NCI-H1417 treated with DMSO at 0.1 percent for 48 hours (cell line): ENCODE measurements around the gene GALNT2.

Source experiments
- DNase-seq: peaks from one replicate; lab custom pipeline; 2025; lab: John Stamatoyannopoulos, UW

The GALNT2 gene

DNA sequence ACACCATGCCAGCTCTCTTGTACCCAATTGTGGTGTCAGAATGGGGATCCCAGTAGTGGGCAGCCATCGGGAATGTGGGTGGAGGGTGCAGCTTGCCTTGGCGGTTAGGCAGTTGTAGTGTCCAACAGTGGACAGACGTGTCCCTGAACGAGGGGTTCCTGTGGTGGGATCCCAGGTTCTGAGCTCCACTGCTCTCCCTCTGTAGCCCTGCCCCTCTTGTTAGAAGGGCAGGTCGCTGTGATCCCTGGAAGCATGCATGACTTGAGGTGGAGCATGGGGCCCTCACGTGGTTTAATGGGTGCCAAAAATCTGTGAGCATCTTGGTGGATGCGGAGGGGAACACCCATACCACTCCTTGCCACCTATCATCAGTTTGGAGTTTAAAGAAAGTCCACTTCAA lies 4.3 kb downstream of the GALNT2 start:
- DNase-seq: no peak

DNA sequence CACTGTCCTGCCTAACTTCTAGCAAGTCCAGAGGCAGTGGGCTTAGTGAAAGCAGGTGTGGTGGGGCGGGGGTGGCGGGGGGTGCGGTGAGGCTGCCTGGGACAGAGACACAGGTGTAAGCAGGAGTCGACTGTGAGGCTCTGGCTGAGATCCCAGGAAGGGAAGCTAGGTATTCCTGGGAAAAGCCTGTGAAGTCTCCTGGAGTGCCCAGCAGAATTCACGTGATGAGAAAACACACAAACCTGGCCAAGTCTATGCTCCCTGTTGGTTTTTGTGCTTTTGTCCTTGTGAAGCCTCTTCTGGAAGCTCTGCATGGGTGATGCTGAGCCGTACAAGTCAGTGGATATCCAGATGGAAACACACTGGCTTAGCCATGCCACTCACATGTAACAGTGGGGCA lies 5.3 kb downstream of the GALNT2 start:
- no peak for DNase-seq

DNA sequence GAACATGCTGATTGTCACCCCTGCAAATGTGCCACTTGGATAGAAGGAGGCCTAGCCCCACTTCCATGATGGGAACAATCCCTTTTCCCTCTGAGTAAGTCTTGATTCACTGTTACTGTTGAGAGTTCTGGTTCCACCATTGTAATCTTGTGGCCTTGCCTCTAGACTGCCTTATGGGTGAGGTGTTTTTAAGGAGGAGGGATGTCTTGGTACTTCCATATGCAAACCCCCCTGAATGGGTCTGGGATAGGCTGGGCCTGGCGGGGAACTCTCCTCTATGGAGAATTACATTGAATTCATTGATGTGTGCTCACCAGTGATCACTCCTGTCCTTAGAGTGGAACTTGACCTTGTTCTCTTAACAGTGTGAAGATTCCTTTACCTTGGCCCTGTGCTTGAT lies 5.8 kb downstream of the GALNT2 start:
- no peak for DNase-seq

DNA sequence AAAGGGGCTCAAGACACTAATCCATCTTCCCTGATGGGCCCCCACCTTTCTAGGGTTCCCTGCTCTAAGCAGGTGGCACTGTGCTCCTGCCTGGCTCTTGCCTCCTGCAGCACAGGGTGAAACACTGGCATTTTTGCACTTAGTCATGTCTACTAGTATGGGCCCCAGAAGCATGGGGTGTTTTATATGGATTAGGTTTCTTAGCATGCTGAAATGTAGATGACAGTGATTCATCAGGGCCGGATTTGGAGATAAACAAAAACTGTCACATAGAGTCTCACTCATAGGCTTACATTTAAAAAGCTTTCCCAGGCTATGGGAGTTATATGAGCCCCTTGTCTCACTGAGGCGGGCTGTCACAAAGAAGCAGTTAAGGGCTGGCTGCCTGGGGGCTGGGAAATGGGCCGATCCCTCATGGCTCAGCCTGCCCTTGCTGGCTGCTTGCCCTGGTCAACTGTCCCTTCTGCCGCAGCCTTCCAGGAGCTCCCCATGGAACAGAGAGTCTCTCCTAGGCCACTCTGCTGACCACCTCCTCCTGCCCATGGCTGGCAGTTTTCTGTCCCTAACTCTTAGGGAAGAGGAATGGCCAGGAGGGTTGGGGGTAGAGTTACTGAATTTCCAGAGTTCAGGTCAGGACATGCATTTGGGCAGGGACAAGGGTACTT lies 6.5 kb downstream of the GALNT2 start:
- DNase-seq: no peak

DNA sequence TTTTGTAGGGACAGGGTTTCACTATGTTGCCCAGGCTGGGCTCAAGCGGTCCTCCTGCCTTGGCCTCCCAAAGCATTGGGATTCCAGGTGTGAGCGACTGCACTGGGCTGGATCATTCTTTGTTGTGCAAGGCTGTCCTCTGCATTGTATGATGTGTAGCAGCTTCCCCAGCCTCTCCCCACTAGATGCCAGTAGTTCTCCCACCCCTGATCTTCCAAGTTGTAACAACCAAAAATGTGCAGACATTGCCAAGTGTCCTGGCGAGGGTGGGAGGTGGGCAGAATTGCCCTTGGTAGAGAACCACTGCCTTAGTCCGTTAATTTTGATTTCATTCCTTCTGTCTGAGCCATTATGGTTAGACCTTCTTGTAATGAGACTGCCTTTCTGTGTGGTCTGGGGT lies 7.2 kb downstream of the GALNT2 start:
- DNase-seq: no peak

DNA sequence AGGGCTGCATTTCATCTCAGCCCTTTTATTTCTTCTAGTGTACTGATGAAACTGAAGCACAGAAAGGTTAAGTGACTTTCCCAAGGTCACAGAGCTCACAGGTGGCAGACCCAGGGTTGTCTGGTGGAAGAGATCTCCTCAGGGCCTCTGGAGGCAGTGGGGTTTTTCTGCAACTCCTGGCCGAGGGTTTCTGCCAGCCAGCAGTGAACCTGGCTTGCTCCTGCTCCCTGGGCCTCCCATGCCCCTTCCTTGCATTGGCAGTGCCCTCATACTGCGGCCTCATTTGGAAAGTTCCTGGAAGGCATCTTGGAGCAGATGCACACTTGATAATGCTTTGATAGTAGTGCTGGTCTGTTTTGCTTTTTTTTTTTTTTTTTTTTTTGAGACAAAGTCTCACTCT lies 7.7 kb downstream of the GALNT2 start:
- DNase-seq: no peak

DNA sequence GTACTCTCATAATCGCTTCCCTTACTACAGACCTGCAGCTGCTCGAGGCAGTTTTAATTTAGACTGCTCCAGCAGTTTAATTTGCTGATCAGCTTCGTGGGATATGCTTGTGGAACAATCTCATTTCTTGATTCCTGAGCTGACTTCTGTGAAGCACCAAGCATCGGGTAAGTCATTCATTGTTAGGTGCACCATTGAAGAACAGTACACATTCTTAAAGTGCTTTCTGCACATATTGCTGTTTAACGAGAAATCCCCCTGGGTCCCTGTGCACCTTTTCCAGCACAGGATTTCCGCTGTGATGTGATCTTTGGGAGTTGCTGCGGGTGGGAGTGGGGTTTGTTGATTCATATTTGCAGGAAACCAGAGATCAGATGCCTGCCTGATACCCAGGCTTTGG lies 9.1 kb downstream of the GALNT2 start:
- no peak for DNase-seq

DNA sequence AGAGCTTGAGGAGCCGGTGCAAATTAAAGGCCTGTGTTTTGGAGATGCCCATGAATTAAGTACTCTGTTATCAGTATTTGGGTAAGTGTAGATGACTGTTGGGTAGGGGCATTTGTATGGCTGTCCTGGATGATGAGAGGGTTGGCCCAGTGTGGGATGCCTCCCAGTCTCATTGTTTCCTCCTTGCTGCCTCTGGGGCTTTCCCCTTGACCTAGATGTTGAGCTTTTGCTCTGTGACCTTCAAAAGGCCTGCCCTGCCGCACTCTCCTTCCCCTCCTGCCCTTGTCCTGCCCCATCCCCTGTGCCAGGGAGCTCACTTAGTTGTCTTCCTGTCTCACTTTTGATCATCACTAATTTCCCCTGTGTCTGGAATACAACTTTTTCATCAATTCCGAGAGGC lies 10.0 kb downstream of the GALNT2 start:
- DNase-seq: no peak

DNA sequence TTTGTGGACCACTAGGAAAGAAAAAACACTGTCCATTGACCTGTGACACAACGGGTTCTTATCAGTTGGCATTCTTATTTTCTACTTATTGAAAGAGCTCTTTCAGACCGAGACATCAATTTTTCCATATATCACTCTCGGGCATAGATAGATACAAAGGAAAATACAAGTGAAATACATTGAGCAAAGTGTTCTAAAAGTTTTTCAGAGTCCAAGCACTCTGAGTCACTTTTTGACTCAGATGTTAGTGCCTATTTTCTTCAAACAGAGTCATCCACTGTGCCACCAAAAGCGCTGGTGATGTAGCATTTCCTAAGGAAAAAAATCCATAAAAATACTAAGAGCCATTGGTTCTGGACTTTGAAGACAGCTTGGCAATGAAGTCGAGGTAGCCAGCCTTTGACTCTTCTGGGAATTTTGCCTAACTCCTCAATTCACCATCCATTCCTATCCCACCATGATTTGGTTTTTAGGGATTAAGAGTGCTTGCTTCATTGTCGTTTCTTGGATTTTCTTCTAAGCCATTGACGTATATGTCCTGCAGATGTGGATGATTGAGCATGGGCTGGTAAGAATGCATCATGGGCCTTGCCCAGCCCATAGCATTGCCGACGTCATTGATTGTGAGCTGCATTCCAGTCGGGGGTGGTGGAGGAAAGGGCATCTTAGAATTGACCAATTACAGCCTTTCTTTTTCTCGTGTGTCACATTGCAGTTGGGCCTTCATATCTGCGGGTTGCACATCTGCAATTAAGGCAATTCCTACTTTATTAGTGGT lies 10.6 kb downstream of the GALNT2 start:
- no peak for DNase-seq

DNA sequence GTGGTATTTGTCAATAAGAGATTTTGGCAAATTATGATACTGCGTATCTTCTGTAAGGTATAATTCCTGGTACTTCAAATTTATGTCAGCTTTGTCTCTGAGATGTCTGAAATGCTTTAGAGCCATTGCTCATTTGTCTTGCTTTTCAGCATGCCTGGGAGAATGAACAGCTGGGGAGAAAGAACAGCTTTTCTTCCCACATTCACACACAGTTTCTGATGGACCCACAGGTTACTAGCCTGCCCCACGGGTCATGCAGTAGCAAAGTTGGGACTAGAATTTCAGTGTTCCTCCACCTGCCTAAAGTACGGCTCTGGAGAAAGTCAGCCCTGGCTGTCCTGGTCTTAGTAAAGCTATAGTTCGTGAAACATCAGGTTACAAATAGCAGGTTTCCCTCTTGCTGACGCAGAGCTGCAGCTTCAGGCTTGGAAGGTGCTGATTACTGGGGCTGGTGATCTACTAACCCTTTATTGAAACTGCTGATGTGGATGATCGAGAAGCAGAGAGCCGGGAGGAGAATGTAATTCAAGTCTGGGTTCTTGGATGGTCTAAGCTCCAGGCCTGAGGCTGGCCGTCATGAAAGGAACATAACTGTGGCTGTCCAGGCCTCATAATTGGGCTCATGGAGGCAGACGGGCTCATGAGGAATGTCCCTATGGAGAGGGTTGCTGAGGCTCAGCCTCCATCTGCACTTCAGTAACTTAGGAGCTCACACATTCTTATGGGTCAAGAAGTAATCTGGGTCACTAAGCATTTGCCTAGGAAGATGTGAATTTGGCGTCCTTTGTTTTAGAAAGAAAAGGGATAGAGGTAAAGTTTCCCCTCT lies 12.4 kb downstream of the GALNT2 start:
- DNase-seq: no peak

DNA sequence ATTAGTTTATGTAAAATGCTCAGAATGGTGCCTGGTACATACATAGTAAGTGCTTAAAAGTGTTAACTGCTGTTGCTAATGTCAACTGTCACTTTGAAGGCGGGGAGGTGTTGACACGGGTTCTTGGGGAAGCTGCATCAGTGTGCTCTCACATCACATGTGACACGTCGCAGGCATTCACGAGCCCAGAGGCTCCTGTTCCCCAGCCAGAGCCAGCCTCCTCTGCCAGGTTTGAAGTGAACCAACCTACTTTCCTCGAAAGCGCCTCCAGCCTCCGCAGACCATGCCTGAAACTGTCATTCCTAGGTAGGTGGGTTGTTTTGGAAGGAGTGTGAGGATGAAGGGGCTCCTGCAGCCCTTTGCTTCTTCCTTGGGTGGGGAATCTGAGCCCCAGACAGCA lies 13.8 kb downstream of the GALNT2 start:
- DNase-seq: no peak

DNA sequence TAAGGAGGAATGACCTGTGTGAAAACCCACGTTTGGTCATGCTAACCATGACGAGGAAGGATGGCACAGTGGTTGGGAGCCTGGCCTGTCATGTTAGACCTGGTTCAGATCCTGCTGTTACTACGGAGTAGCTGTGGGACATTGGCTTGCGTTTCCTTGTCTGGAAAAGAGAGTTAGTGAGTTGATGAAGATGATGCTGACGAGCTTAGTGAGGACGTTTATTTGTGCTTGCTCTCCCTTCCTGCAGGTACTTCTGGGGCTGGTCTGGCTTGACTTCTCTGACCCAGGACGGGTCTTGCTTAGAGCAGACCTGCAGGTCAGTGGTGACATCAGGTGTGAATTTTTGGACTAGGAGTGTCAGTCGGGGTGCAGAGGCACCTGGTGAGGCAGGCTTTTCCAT lies 14.7 kb downstream of the GALNT2 start:
- DNase-seq: no peak

DNA sequence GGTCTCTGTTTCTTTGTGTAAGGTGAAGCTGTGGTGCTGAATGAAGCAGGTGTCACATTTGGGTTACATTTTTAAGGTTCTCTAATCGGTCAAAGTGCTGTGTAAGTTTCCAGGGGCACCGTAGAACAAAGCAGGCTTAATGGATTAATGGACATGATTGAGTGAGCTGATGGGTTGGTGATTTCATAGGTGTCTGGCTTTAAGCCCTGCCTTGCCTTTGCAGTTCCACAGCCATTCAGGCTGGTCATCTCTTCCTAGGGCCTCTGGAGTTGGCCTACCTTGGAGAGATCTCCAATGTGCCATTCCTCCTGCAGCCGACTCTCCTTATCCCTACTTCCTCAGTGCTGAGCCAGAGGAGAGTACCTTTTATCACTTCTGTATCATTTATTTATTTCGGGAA lies 15.2 kb downstream of the GALNT2 start:
- no peak for DNase-seq

DNA sequence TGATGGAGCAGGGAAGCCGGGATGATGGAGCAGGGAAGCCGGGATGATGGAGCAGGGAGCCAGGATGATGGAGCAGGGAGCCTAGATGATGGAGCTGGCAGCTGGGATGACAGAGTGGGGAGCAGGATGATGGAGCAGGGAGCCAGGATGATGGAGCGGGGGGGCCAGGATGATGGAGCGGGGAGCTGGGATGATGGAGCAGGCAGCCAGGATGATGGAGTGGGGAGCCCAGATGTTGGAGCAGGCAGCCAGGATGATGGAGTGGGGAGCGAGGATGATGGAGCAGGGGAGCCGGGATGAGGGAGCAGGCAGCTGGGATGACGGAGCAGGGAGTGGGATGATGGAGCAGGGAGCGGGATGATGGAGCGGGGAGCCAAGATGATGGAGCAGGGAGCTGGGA lies 16.0 kb downstream of the GALNT2 start:
- no peak for DNase-seq

DNA sequence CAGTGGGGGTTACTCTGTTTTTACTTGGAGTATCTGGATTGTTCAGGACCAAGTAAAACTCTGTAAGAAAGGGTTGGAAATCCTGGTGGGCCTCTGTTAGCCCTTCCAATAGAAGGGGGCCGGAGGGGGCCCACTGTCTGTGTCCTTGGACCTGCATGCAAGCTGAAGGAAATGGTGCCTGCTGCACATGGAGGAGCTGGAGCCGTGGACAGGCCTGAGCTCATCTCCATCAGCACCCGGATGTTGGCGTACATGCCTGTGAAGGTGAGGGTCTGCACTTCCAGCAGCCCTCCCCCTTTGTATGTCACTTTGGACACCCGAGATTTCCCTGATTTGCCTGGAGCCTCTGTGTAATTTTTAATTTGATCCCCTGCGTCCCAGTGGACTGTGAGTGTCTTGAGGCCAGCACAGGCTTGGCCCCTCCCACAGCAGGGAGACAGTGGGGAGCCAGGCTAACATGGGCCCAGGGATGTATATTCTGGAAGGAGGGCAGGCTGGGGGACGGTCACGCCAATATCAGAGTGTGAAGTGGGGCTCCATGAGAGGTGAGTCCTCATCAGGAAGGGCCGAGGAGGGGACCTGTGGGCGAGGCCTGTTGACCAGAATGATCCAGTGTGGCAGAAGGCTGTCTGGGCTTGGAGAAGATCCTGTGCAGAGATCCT lies 16.8 kb downstream of the GALNT2 start:
- DNase-seq: no peak

DNA sequence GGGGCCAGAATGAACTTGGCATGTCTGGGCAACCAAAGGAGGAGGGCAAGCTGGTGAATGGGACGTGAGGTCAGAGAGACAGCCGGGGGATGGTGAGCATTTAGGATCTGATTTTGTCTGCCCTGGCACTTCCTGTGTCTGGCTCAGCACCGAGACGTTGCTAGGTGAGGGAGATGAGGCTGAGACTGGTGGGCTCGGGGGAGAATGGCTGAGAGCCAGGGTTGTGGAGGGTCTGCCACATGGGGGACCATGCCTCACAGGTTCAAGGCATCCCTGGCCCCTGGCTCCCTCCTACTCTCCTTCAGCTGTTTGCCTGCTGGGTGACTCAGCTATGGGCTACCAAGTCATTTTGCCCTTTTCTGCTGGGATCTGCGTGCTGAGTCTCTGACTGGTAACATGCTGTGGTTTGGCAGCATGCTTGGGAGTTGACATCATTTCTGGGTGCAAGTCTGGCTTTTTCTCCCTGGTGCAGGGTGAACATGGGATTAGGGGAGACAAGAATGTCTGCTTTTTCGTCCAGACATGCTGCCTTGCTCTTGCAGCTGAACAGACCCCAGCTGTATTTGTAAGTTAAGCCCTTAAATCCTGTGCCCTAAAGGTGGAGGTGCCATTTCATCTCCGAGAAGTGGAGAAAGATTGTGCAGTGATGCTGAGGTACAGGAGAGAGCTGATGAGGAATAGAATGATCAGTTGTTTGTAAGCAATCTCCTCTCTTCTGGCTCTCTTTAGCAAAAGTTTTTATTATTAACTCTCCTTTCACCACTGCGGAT lies 17.6 kb downstream of the GALNT2 start:
- no peak for DNase-seq

DNA sequence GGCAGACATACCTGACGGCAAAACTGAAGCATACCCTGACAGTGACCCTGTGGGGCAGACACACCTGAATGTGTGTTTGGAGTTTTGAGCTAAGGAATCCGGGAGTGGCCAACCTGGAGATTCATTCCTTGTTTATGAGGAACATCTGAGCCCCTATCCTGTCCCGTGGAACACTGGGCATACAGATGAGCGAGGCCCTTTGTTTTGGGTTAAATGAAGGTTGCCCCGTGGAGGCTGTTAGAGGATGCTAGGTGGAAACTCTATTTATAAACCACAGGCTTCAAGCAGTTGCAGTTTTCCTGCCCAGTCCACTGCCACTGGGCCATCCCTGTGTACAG lies 18.1 kb downstream of the GALNT2 start:
- DNase-seq: no peak

DNA sequence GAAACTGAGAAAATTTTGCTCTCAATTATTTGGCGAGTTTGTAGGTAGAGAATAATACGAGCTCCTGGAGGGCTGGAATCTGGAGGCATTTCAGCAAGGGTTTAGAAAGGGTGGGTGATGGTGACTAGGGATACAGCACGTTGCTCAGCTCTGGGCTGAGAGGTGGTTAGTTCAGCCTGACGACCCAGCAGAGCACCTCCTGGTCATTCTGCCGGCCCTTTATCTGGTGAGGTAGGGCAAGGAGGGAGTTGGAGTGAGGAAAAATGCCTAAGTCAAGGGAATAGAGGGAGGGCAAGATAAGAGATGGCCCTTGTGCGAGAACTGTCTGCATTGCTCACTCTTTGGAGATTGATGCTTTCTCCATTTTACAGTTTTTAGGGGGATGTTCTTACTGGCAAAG lies 19.1 kb downstream of the GALNT2 start:
- DNase-seq: no peak

DNA sequence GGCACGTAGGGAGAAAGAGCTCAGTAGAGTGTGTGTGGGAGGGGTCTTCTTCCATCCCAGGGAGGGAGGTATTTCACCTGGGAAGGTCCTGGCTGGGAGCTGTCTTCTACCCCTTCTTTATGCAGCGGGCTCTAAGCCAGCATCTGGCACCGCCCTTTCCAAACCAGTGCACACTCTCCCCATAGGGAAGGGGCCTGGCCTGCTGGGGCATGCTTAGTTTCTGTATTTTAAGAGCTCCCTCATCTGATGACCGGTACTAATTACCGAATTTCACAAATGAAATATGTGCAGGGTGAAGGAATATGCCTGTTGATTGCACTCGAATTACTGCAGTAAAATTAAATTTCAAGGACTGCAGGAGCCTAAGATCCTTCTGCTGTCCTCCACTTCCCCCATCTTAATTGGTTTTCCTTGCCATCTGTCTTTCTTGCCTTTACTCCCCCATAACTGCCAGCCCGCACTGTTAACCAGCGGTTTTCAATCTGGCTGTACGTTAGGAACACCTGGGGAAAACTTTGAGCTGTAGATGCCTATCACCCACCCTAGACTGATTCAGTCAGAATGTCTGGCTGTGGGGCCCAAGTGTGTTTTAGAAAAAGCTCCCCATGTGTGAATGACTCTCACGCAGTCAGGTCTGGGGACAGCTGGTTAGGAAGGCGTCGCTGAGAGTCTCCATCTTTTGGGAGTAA lies 20.1 kb downstream of the GALNT2 start:
- no peak for DNase-seq

DNA sequence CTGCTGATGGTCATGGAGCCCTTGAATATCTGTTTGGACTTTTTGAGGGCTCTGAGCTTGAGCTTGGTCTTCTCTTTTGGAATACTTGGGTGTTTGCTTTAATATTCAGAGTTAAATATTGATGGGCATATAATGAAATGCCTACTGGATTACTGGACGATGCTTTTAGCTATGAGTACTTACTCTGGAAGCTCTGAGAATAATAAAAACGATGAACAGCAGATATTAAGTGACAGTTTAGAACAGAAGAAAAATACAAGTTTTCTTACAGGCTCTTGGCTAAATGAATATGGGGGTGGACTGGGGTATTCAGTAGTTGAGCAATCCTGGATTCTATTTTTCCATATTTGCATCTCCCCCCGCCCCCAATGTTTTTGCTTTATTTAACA lies 20.7 kb downstream of the GALNT2 start:
- DNase-seq: no peak

DNA sequence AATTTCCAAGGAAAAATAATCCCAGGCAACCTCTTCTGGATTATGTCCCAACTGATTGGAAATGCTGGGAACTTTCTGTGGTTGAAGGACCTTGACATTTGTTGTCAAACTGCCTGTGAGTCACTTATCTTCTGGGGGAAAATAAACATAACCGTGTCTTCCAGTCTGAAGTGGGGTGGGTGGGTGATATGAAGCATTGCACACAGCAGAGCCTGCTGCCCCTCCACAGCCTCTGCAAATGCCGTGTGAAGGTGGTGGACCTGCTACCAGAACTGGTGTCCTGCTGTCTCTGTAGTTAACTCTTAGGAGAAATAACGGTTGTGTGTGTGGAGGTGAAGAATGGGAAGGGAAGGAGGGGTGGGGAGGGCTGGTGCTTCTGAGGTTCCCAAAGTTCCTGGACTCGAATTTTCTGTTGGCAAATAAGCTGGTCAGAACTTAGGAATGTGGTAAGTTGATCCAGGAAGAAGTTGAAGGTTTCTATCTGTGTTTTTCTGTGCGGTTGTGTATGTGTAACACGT lies 23.2 kb downstream of the GALNT2 start:
- no peak for DNase-seq
